G401.6 (cell line): ENCODE results near the gene BMAL1.

Experiments
- FAIRE-seq: peaks from 2 replicates; lab custom pipeline; 2012; peaks lifted over from hg19 to GRCh38; lab: Jason Lieb, UNC

The BMAL1 gene

DNA sequence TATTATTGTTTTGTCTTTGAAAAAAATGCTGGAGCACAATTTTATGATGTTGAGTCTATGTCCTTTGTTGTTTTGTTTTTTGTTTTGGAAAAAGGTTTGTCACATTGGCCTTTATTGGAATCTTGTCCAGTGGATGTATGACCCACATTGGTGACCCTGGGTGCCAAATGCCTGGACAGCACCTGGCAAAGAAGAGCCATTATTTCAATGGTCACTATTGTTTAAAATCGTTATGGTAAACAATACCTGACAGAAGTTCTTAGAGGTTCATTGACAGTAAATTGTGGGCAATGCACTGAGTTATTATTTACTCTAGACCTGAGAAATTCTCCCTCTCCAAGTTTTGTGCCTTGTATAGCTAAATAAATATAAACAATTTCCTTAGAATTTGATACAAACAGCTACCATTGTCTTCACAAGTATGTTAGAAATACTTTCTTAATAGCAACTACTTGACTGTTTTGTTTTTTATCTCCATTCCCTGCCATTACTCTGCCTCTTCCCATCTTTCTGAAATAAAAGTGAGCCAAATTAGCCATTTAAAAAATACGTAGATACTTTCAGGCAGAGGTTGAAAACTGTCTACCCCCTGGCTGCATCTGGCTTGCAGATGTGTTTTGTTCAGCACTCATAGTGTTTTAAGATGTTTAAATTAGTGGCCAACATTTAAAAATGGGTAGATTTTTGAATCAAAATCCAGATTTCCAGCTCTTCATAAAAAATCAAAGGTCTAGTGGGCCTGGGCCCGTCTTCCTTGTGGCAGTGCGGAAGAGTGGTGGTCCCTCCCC is 39.9 kb downstream of the BMAL1 start:
- no peak for FAIRE-seq

DNA sequence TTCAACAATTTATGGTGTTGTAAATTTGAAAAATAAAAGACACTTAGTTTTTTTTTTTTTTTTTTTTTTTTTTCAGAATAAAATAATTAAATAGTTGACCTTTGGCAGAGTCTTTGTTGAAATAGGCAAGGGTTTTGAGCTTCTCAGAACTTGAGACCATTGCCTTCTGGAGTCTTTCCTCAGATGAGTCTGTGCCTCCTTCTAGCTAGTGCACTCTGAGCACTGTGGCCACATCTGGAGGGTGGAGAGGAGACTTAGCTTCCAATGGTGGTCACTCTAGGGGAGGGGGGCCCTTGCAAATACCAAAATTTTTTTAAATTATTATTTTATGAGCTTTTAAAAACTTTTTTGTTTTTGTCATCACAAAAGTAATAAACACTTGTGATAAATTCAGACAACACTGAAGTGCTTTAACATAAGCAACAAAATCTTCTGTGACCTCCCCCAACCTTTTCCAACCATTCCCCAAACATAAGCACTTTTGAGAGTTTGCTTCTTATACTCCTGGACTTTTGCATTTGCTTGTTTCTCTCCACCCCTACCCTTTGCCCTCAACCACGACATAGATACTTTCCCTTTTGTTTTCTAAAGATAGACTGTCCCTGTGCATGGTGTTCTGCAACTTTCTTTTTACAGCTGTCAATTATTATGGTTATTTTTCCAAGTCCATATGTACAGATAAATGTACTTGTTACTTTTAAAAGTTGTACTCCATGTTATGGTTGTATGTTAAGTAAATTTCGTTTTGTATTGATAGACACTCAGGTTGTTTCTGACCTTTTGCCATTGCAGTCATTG is 41.1 kb downstream of the BMAL1 start:
- no peak for FAIRE-seq

DNA sequence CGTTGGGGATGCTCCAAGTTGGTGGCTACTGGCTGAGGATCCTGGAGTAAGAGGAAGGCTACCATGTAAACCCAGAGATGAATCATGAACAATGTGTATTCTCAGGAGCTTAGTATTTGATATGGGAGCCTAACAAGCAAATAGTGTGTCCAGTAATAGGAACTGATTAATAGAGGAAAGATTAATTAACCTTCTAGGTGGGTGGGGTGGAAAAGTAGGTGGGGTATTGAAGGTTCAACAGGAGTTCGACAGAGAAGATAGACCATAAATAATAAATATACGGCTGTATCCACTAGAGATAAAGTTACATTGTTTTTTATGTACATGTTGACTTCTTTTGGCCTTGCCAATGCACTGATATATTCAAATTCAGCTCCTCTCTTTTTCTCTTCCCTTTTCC is 43.1 kb downstream of the BMAL1 start:
- no peak for FAIRE-seq

DNA sequence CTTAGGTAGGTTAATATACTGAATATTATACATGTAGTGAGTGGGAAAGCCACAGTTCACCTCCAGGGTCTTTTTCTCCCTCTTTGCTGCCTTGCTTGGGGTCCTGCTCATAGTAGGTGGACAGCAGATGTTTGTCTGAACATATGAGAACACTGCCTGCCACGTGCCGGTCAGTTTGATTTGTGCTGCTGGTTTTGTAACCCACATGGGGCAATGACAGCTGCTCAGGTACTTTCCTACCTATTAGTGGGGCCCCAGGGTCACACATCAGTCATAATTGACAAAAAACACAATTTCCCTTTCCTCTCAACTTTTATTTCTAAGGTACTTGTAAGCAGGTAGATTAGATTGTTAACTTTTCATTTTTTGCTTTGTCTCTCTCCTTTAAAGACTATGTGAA is 43.8 kb downstream of the BMAL1 start:
- no peak for FAIRE-seq

DNA sequence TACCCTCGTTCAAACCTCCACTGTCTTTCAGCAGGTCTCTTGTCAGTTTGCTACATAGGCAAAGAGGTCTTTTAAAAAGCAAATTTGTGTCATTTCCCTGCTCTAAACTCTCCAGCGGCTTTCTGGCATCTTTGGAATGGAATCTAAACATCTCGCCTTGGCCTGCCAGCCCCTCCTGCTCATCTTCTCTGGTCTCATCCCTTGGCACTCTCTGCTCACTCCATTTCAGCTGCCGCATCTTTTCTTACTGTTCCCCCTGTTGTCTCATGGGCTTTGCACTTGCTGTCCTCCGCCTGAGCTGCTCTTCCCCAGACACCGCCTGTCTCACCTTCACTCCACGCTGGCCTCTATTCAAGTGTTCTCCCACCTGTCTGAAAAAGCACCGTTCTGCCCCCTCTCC is 46.6 kb downstream of the BMAL1 start:
- FAIRE-seq: no peak

DNA sequence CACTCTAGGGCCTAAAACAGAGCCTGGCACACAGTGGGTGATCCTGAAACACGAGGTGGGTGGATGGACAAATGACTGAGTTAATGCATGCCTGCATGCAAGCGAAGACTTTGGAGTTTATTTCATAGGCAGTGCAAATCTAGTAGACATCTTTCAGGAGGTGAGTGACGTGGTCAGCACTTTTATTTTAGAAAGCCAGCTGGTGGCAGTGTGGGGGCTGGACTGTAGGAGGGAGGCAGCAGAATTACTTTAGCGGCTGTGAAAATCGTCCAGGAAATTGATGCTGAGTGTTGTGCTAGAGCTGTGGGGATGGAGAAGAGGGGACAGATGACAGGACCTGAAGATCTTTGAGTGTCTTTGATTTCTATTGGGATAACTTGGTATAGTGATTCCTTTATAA is 47.1 kb downstream of the BMAL1 start:
- no peak for FAIRE-seq

DNA sequence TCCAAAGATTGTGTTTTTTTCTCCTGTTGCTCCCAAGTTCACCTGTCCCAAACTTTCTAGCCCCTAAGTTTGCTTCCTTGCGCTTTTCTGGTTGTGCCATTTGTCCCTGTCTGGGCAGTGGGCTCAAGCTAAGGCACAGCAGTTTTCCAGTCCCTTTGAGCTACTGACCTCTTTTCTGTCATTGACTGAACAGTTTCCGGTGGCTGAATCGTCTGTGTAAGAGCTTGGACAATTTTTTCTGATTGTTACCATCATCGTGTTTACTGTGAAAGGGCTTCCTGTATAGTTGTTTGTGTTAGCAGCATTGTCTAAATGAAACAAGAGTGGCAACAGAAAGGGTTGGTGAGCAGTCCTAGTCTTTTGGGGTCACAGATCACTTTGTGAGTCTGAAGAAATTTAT is 49.8 kb downstream of the BMAL1 start:
- no peak for FAIRE-seq

DNA sequence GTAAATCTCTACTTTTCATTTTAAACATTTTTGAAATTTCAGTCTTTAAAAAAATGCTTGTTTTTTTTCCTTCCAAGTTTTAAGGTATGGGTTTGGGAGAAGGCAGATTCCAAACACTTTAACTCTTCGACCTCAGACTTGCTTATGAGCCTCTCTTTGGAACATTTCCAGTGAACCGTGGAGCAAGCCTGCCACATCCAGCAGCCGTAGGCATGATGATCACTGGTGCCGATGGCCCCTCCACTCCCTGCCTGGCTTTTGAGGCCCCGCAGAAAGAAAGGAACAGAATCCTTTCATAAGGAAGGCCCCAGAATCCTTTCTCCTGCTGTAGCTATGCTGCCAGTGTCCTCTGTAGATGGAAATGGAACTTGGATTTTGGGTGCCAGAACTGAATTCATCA is 50.7 kb downstream of the BMAL1 start:
- no peak for FAIRE-seq

DNA sequence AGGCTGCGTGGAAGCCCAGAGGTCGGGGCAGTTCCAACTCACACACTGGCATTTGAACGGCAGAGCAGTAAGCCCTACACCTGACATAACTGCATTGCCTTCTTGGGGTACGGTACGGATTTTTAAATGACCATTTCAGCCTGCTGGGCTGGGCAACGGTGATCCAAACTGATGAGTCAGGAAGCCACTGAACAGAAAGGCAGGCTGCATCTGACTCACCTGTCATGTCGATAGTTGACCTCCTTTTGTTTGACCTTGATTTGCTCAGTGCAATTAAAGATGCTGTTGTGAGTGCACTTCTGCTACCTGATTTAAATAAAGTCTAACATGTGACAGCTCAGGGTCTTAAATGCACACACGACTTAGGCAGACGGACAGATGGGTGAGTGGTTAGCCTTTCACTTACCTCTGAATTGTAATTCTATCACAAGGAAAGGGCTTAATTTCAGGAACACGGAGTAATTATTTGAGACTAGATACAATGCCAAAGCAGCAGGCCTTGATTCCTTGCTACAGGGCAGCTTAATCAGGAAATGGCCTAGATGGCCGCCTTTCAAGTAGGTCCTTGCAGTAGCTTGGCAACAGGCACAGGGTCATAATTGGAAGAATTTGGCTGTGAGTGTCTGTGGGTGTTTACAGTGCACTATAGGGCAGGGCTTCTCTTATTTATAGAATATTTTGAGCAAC is 52.2 kb downstream of the BMAL1 start:
- FAIRE-seq: no peak

DNA sequence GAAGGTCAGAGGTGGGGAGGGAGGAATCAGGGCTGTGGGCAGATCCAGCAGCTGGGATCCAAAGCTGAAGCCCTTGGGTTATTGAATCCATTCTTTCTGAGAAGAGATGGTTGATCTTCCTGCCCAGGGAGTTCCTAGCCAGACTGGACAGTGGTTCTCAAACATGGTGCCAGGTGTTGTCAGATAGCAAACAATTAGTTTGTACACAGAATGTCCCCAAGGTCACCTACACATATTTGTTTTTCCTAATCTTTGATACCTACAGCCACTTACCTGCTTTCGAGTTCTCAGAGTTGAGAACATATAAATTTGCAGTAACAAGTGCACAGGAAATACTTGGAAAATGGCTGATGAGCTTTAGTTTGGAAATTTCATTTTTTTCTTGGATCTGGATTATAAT is 54.5 kb downstream of the BMAL1 start:
- no peak for FAIRE-seq

DNA sequence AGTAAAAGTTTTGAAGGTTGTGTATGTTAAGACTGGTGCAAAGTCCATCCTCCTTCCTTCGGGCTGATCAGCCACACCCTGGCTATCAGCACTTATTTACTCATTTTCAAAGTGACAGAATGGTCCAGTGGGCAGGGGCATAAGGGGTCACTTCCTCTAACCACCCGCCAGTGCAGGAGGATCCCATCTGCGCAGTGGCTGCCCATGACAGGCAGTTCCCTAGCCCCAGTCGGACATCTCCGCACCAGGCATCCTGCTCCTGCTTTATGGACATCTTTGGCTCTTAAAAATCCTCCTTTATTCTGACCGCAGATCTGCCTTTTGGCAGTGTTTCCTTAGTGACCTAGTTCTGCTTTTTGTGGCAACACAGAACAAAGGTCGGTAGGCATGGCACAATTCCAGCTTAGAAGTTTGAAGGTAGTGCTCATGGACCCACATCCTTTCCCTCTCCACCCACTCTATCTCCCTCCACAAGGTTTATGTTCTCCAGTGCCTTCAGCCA is 55.9 kb downstream of the BMAL1 start:
- no peak for FAIRE-seq

DNA sequence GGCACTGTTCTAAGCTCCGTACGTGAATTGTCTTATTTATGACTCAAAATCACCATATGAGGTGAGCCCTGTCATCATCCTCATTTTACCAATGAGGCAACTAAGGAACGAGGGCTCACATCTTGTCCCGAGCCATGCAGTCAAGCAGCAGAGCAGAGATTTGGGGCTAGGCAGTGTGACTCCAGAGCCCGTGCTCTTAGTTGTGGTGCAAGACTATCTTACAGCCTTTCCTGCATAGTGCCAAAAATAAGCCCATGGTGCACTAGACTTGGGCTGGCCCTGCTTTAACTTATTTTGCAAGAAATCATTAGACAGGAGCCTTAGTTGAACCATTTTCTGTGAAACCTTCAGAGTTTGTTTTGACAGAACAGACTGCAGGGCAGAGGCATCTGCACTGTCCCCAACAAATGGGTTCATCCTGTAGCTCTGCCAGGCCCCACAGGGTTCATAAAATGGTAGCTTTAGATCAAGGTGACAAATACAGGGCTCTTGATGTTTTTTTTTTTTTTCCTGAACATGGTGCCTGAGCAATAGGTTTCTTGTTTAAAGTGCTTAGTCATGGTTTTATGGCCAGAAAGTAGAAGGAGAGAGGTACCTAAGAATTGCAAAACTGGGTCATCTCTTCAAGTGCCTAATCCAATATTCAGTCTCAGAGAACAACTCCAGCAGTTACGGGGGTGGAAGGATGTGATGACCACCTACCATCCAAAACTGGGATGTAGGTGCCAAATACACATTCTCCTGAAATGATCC is 56.6 kb downstream of the BMAL1 start:
- FAIRE-seq: no peak

DNA sequence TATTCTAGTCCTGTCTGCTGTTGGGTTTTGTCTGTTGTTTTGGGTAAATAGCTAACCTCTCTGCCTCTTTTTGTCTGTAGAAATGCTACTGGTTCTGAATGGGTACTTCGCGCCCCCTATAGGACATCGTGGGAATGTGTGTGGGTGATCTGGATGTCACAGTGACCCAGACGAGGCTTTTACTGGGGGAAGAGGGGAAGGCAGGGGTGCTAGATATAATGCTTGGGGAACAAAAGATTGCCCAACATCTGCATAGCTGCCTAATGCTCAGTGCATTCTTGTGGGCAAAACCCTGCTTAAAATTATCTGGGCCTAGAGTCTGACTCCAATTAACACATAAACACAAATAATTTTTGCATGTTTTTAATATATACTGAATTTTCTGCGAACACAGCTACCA is 57.7 kb downstream of the BMAL1 start:
- FAIRE-seq: no peak

DNA sequence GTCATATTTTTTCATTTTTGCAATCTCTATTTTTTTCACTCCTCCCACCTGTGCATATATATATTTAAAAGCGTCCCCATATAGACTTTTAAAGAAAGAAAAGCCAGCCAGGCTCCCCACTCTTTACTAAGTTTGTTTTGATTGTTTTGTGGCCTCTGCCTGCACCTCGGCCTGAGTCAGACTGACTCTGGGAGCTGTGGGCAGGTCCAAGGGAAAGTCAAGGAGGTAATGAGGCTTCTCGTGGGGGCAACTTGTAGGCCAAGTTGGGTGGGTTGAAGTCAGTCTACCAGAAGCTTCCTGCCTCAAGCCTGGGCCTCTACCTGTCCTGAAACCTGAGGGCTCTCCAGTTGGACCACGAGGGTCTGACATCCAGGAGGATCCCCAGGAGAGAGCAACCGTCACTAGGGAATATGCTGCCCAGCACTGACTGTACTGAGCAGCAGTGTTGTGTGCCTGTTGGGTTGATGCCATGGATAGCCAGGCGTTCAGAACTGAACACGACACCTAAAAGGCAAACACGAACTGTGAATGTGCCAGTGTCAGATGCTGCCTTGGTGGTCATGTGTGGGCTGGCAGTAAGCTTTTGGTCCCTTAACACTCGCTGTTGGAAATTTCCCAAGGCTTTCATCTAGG is 58.8 kb downstream of the BMAL1 start:
- no peak for FAIRE-seq

DNA sequence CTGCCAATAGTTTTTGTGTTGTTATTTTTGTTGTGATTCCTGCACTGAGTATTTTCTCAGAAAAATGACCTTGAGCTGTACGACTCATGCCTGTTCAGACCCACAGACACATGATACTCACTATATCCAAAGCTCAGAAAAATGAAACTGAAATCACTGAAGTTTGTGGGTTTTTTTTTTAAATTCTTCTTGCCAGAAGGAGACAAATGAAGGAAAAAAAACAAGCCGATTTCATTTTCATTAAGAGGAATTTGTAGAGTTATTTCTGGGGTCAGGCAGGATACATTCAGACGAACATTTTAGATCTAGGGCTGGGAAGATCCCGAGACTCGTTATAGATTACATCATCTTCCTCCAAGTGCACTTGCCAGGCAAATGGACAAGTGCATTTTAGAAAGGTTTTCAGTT is 60.4 kb downstream of the BMAL1 start:
- no peak for FAIRE-seq

DNA sequence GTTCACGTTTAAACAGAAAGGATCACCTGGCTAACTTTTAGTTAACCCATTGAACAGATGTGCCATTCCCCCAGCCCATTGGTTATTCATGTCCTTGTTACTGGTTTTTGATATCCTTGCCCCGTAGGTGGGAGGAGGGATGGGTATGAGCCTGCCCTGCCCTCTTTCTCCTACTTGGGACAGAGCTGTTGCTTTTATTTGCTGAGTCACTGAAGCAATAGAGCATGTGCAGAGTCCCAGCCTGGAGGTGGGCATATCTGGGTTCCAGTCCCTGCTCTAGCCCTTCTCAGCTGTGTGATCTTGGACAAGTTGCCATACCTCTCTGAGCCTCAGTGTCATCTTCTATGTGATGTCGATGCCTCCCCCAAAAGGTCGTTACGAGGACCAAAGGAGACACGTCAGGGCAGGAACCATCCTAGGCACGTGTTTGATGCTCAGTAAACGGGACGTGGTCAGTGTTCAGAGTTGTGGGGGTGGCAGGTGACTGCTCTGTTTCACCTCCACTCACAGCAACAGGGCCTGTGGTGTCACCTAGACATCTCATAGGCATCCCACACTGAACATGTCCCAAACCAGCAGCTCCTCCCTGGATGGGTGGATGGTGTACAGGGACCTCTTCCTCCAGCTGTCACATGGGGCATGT is 61.0 kb downstream of the BMAL1 start:
- no peak for FAIRE-seq

DNA sequence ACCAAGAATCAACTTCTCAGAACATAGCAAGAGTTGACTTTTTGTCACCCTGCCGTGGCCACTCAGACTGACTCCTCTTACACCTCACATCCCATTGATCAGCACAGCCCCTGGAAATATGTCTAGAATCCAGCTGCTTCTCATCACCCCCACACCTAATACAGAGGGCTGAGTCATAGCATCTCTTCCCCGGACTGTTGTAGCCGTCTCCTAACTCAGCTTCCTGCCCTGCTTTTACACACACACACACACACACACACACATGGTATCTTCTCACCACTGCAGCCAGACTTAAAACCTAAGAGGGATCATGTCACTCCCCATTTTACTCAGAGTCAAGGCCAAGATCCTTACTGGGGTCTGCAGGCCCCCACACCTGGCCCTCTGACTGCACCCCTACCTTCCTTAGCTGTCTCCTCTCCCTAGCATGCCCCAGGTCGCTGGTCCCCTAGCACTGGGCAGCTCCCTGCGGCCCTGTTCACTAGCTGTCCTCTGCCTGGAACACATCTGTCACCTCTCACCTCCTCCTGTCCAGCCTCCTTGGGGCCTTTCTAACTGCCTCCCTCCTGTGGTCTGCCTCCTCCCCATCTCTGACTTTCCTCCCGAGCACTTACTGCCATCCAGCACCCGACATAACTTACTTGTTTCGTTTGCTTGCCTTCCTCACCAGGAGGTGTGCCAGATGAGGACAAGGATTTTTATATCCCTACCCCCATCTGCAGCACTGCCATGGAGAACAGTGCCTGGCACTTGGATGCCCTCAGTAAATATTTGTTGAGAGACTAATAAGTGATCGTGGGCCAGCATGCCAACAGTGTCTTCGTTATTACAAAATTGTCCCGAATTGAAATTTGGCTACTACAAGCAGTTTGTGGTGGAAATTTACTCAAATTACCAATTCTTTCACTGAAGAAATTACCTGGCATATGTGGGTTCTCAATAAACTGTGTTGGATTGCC is 61.9 kb downstream of the BMAL1 start:
- no peak for FAIRE-seq

DNA sequence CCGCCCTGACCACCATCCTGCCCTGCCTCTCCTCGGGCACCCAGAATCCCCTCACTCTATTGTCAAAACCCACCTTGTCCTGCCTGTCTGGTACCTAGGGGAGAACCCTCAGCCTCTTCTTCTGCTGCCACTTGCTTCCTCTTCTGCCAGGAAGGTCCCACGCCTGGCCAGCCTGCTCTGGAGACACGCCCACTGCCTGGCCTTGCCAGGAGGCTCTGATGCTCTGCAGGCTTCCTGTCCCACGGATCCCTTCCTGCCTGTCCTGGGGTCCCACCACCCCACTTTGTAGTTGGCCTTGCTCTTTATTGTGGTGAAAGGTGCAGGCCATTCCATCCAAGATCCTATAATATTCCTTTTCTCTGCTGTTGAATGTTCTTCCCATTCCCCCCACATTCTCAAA is 63.4 kb downstream of the BMAL1 start:
- FAIRE-seq: no peak

DNA sequence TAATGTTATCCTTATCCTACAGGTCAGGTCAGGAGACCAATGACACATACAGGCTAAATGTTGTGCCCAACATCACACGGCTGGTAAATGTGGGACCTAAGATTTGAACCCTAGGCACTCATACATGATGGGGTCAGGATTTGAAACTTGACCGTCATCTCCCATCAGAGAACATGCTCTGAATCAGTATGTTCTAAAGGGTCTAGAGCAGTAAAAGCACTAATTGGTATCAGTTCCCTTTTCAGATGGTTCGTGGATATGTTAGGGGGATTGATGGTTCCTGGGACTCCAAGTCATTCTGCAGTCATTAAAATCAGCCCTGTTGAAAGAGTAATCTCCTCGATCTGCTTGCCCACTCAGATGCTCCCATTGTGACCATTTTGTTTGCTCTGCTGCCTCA is 65.5 kb downstream of the BMAL1 start:
- no peak for FAIRE-seq
